NCI-H82 (cell line): Measurements from ENCODE around the gene UBXN7.
"Not testable (repeated sequence)": the region's sequence is repeated elsewhere in the genome, so short reads cannot be mapped to it uniquely, and the experiment has no call there.

Experiments
- DNase-seq: peaks from one replicate; lab custom pipeline; 2025; lab: John Stamatoyannopoulos, UW

The UBXN7 gene

GRCh38 chr3:196316799-196317686, 115.2 kb downstream of the UBXN7 start:
- DNase-seq, result peak; percentile 80

- DNase-seq, result no peak
Measured at GRCh38 chr3:196315821-196316220, 116.4 kb downstream of the UBXN7 start.

GRCh38 chr3:196314597-196314996, 117.6 kb downstream of the UBXN7 start:
- DNase-seq, result no peak

- not testable (repeated sequence) for DNase-seq
Measured at GRCh38 chr3:196314086-196314485, 118.1 kb downstream of the UBXN7 start.

- not testable (repeated sequence) for DNase-seq
Measured at GRCh38 chr3:196302960-196303359, 129.3 kb downstream of the UBXN7 start.

GRCh38 chr3:196302551-196302950, 129.7 kb downstream of the UBXN7 start:
- DNase-seq, result not testable (repeated sequence)

GRCh38 chr3:196298521-196298920, 133.7 kb downstream of the UBXN7 start:
- no peak for DNase-seq
